GM12878 (cell line): ENCODE data around the gene N4BP2L1. TPM values are rescaled to one million over a fixed set of nuclear protein-coding genes. Genes with fewer than 3 reads are reported as not detected.

Experiments used
- ATAC-seq: fragments of 200-7000 bp; cut with Tn5 transposase; 3 replicates; pipeline ENCODE4 v1.9.1; 2020; ENCODE audit warnings: mild to moderate bottlenecking, moderate library complexity
- BruUV-seq: library from RNA; stranded (reverse); fragments of 400-500 nt; replicated peaks from 2 replicates; lab custom pipeline; 2021; lab: Mats Ljungman, UMichigan
- CTCF ChIA-PET: fragments of 300-600 bp; sonication (Branson Sonifier 250); formaldehyde crosslinking; extraction: SDS; loops from one replicate; lab custom pipeline; 2021; ENCODE audit warnings: inconsistent platforms; lab: Yijun Ruan, JAX
- POLR2A ChIA-PET: fragments of 350-600 bp; formaldehyde crosslinking; extraction: SDS; loops from one replicate; lab custom pipeline; 2021; ENCODE audit warnings: inconsistent platforms; lab: Charles Lee
- RAD21 ChIA-PET: fragments of 300-600 bp; sonication (Branson Sonifier 250); formaldehyde crosslinking; loops from one replicate; lab custom pipeline; 2023; ENCODE audit warnings: antibody characterized with exemption; ENCODE audit not compliant: unreplicated experiment; lab: Charles Lee
- SMC1A ChIA-PET: fragments of 300-600 bp; sonication (Branson Sonifier 250); formaldehyde crosslinking; loops from one replicate; lab custom pipeline; 2023; ENCODE audit not compliant: unreplicated experiment, uncharacterized antibody; lab: Charles Lee
- DNase-seq: peaks from one replicate; pipeline ENCODE4 v3.0.0-alpha.2; 2011; ENCODE audit warnings: low read depth, low spot score
- FAIRE-seq: peaks from 3 replicates; lab custom pipeline; 2011; peaks lifted over from hg19 to GRCh38; lab: Jason Lieb, UNC
- H2AFZ ChIP-seq: 2 replicates; pipeline ENCODE4 v1.6.0; 2011; ENCODE audit warnings: low read depth, low read length, control low read depth; ENCODE audit not compliant: control insufficient read depth
- H3K27ac ChIP-seq: 2 replicates; pipeline ENCODE4 v1.5.1; 2011; ENCODE audit warnings: control low read depth; ENCODE audit not compliant: control insufficient read depth, insufficient read depth
- H3K27me3 ChIP-seq, 2 experiments: replicated peaks in 1 of 2; 2 replicates each; pipeline versions ENCODE4 v1.6.0 to v1.6.1; 2011; ENCODE audit warnings: low read length in 1 of 2; ENCODE audit not compliant: control insufficient read depth in 2 of 2, insufficient read depth in 2 of 2
- H3K36me3 ChIP-seq, 2 experiments: 2 replicates each; pipeline ENCODE4 v1.5.1; 2011; ENCODE audit warnings: low read length in 1 of 2; ENCODE audit not compliant: control insufficient read depth in 2 of 2, insufficient read depth in 2 of 2
- H3K4me1 ChIP-seq: 2 replicates; pipeline ENCODE4 v1.6.1; 2011; ENCODE audit warnings: mild to moderate bottlenecking, low read length, moderate library complexity, mixed read lengths; ENCODE audit not compliant: control insufficient read depth, insufficient read depth
- H3K4me2 ChIP-seq: 2 replicates; pipeline ENCODE4 v1.6.0; 2011; ENCODE audit warnings: control low read depth; ENCODE audit not compliant: control insufficient read depth, insufficient read depth
- H3K4me3 ChIP-seq: fragments of 200-600 bp; sonication (generic); 2 replicates; pipeline ENCODE4 v1.5.1; 2016
- H3K79me2 ChIP-seq: 2 replicates; pipeline ENCODE4 v1.6.0; 2011; ENCODE audit warnings: low read length; ENCODE audit not compliant: control insufficient read depth, insufficient read depth
- H3K9ac ChIP-seq: 2 replicates; pipeline ENCODE4 v1.8.0; 2011; ENCODE audit warnings: low read length, control low read depth, mixed read lengths; ENCODE audit not compliant: control insufficient read depth, insufficient read depth
- H3K9me3 ChIP-seq: replicated peaks from 3 replicates; pipeline ENCODE4 v1.5.1; 2011; ENCODE audit warnings: mild to moderate bottlenecking, low read length; ENCODE audit not compliant: control insufficient read depth, insufficient read depth
- H4K20me1 ChIP-seq: 2 replicates; pipeline ENCODE4 v1.6.0; 2011; ENCODE audit not compliant: control insufficient read depth, insufficient read depth
- BACH1 ChIP-seq: fragments of 450-650 bp; IDR thresholded peaks from 2 replicates; pipeline ENCODE4 v1.6.1; 2017; ENCODE audit warnings: mild to moderate bottlenecking, borderline replicate concordance
- EED ChIP-seq: sonication (generic); IDR thresholded peaks from 2 replicates; pipeline ENCODE4 v1.6.1; 2016; ENCODE audit warnings: antibody characterized with exemption, low read depth
- NR2C2 ChIP-seq: IDR thresholded peaks from 2 replicates; pipeline ENCODE4 v1.6.1; 2011; ENCODE audit warnings: borderline replicate concordance, low read depth; ENCODE audit not compliant: control insufficient read depth, insufficient read length
- SMC3 ChIP-seq: IDR thresholded peaks from 2 replicates; pipeline ENCODE4 v1.6.1; 2011; ENCODE audit warnings: low read length, improper control_type of control experiment, borderline replicate concordance
- SUPT20H ChIP-seq: IDR thresholded peaks from 2 replicates; pipeline ENCODE4 v1.6.1; 2011; ENCODE audit warnings: low read depth, mild to moderate bottlenecking, low read length, moderate library complexity, borderline replicate concordance; ENCODE audit not compliant: control insufficient read depth
- SUZ12 ChIP-seq: fragments of 200-600 bp; sonication (generic); IDR thresholded peaks from one replicate; pipeline ENCODE4 v1.6.1; 2018; ENCODE audit warnings: antibody characterized with exemption, mild to moderate bottlenecking; ENCODE audit not compliant: unreplicated experiment
- ZNF217 ChIP-seq: fragments of 450-650 bp; IDR thresholded peaks from 2 replicates; pipeline ENCODE4 v1.6.1; 2017; ENCODE audit warnings: antibody characterized with exemption, mild to moderate bottlenecking
- WGBS: methylation state at CpG from one replicate; pipeline ENCODE4 v1.1.6; 2016; ENCODE audit warnings: low lambda C conversion rate; ENCODE audit not compliant: insufficient replicate concordance, insufficient coverage; ENCODE audit errors: missing lambda C conversion rate; 5-methylcytosine and 5-hydroxymethylcytosine counted together
- in situ Hi-C: fragments of 300-500 bp; cut with MboI; formaldehyde crosslinking; loops from 9 replicates; pipeline ENCODE4 v1.14.3; 2018; ENCODE audit warnings: mixed read lengths
- intact Hi-C: fragments of 100-400 bp; cut with micrococcal nuclease; formaldehyde crosslinking; loops from one replicate; pipeline ENCODE4 v1.14.2; 2022; ENCODE audit not compliant: unreplicated experiment
- polyA plus RNA-seq, 11 experiments: library from polyadenylated mRNA; depleted of rRNA in 4 of 11; unstranded in 6 of 11; stranded (reverse) in 5 of 11; fragments of >200 nt; fragmentation: Nextera tagmentation in 4 of 11; fragmentation: Illumina TruSeq in 1 of 11; extraction: Ambion mirVana in 4 of 11; extraction: Trizol in 1 of 11; gene quantifications; 1 replicate in 1 of 11; 2 replicates in 10 of 11; pipeline versions ENCODE4 v1.2.1 to v1.2.3, GENCODE V29; 2011 to 2016; ENCODE audit warnings: inconsistent platforms in 2 of 11, missing spikeins in 2 of 11, low read depth in 1 of 11
- total RNA-seq, 4 experiments: library from RNA; depleted of rRNA in 3 of 4; stranded (reverse); fragments of >200 nt in 3 of 4; fragmentation: Illumina TruSeq in 1 of 4; extraction: Trizol in 1 of 4; gene quantifications; 2 replicates each; pipeline versions ENCODE4 v1.2.1 to v1.2.3, GENCODE V29; 2013 to 2021

The N4BP2L1 gene
- total and polyA plus RNA-seq, 10 of the 15 experiments (the other 5 are each of a cell fraction or from before 2014, with no cell fraction given), result 3.3 to 42.5 (median 16.2) TPM

DNA sequence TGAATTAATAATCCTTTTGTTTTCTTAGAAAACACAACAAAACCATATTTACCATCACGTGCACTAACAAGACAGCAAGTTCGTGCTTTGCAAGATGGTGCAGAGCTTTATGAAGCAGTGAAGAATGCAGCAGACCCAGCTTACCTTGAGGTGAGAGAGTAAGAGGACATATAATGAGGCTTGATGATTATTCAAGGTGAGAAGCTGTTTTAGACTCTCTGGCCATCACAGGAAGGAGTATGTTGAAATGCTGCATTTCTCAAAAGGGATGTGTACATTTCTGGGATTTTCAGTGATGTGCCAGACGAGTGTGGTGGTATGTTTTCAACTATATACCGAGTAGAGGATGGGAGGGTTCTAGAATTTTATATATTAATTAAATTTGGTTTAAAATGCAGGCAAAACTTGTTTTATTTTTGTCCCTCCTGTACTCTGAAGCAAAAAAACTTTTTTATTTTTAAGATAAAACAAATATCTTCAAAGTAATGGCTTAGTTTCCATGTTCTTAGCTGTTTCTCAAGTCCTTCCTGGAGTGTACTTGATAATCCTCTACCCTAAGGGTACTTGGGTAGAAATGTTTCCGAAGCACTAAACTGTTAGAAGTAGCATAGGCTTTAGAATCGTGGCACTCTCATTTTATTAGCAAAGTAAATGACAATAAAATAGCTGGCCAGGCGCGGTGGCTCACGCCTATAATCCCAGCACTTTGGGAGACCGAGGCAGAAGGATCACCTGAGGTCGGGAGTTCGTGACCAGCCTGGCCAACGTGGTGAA is 51.1 kb downstream of the N4BP2L1 start:
- RAD21 ChIA-PET, result interaction anchor here (0.6 to 1.4 kb wide), 2 partner anchors 204 to 206 kb away, joined by 3 to 7 read pairs; no protein-coding TSS in a partner anchor
- no peaks in the 10 kb centered on the region for H3K27me3 ChIP-seq
- POLR2A ChIA-PET, result no interaction called here
- ATAC-seq (no peak), DNase-seq (no peak), FAIRE-seq (no peak)
- H3K27ac ChIP-seq, result no peak overlapping the region
- CTCF ChIA-PET, result interaction anchor here (0.6 to 2.3 kb wide), 7 partner anchors 38 to 1348 kb away, joined by 3 to 10 read pairs (median 5); no protein-coding TSS in a partner anchor
- no peaks in the 10 kb centered on the region for H3K4me1 ChIP-seq
- H3K9ac ChIP-seq, result no peak overlapping the region
- SMC1A ChIA-PET, result interaction anchor here (0.9 to 1.5 kb wide), 5 partner anchors 12 to 205 kb away, joined by 3 to 5 read pairs (median 4); partner anchors contain the start of gene N4BP2L2
- H3K79me2 ChIP-seq, result no peaks in the 10 kb centered on the region
- TF ChIP-seq SMC3, result no peak
- no peak for TF ChIP-seq EED
- TF ChIP-seq SUZ12, result no peak
- TF ChIP-seq NR2C2, result no peak
- no peak for TF ChIP-seq BACH1
- no peak for TF ChIP-seq SUPT20H
- no peak for TF ChIP-seq ZNF217
- BruUV-seq, result no TSS peak
- no peak overlapping the region for H3K4me3 ChIP-seq
- H3K9me3 ChIP-seq, result no peaks in the 10 kb centered on the region; the same call in 2 of the 3 replicates
- WGBS, result 87% methylated on average over 13 of the region's 13 CpGs
- peaks cover 4 to 8% of the 10 kb centered on the region in 2 experiments for H3K36me3 ChIP-seq
- H3K4me2 ChIP-seq, result no peak overlapping the region
- in situ Hi-C loops (no loop called here), intact Hi-C loops (no loop called here)
- H2AFZ ChIP-seq, result no peak overlapping the region
- no peaks in the 10 kb centered on the region for H4K20me1 ChIP-seq
